ENCODE measurements around the gene NRTN. TPM values are rescaled to one million over a fixed set of nuclear protein-coding genes. Genes with fewer than 3 reads are reported as not detected.
"Not testable (repeated sequence)": the region's sequence is repeated elsewhere in the genome, so short reads cannot be mapped to it uniquely, and the experiment has no call there.

Gene NRTN
- total RNA-seq, 1 experiment from 2014 or later = 2.6 TPM

GRCh38 chr19:5778402-5778801 is 26.5 kb upstream of the NRTN start:
- no peaks in the 10 kb centered on the region for H3K9me3 ChIP-seq
- BruUV-seq (replicated peaks) = no TSS peak
- Mint-ChIP-seq H3K4me1 (ENCODE audit: low read depth, unreplicated experiment) (no peaks in the 10 kb centered on the region), H3K27ac (ENCODE audit: unreplicated experiment) (no peak overlapping the region), H3K9me3 (ENCODE audit: unreplicated experiment) (no peaks in the 10 kb centered on the region), H3K4me3 (ENCODE audit: unreplicated experiment) (no peak overlapping the region), H3K36me3 (ENCODE audit: insufficient read depth, unreplicated experiment) (peaks cover 11% of the 10 kb centered on the region), H3K27me3 (ENCODE audit: insufficient read depth, unreplicated experiment) (no peaks in the 10 kb centered on the region)
- H3K4me1 ChIP-seq = no peaks in the 10 kb centered on the region
- POLR2A ChIA-PET = no interaction called here
- CTCF ChIA-PET = no interaction called here
- TF ChIP-seq CTCF (IDR thresholded peaks at IDR 0.05; ENCODE audit: insufficient read depth in 1 of 2, low read depth in 1 of 2, low read length in 1 of 2, severe bottlenecking in 1 of 2, unreplicated experiment in 1 of 2) = no peak
- no peak overlapping the region for H3K4me3 ChIP-seq (ENCODE audit: low read depth, low read length)
- H3K27me3 ChIP-seq (replicated peaks; ENCODE audit: control insufficient read depth, insufficient read depth, low read length) = no peaks in the 10 kb centered on the region
- no peak for DNase-seq
- no peaks in the 10 kb centered on the region for H3K36me3 ChIP-seq (ENCODE audit: control insufficient read depth, insufficient read depth, low read length)
- intact Hi-C loops (cut with micrococcal nuclease; ENCODE audit: unreplicated experiment) = no loop called here

GRCh38 chr19:5780916-5781315 is 24.0 kb upstream of the NRTN start:
- H3K4me3 Mint-ChIP-seq (ENCODE audit: unreplicated experiment); BruUV-seq (replicated peaks); H3K4me1 Mint-ChIP-seq (ENCODE audit: low read depth, unreplicated experiment); H3K4me1 ChIP-seq; H3K36me3 ChIP-seq (ENCODE audit: control insufficient read depth, insufficient read depth, low read length); H3K9me3 Mint-ChIP-seq (ENCODE audit: unreplicated experiment); H3K9me3 ChIP-seq; DNase-seq; H3K27me3 Mint-ChIP-seq (ENCODE audit: insufficient read depth, unreplicated experiment); H3K27me3 ChIP-seq (replicated peaks; ENCODE audit: control insufficient read depth, insufficient read depth, low read length); H3K4me3 ChIP-seq (ENCODE audit: low read depth, low read length); POLR2A ChIA-PET; H3K27ac Mint-ChIP-seq (ENCODE audit: unreplicated experiment); intact Hi-C loops (cut with micrococcal nuclease; ENCODE audit: unreplicated experiment): not testable (repeated sequence)
- CTCF ChIA-PET = interaction anchor here (1.3 kb wide), 1 partner anchor 23 kb away, joined by 4 read pairs; no protein-coding TSS in a partner anchor
- peaks cover 12% of the 10 kb centered on the region for H3K36me3 Mint-ChIP-seq (ENCODE audit: insufficient read depth, unreplicated experiment)

GRCh38 chr19:5782322-5782721 is 22.5 kb upstream of the NRTN start:
- no peaks in the 10 kb centered on the region for H3K27me3 ChIP-seq (replicated peaks; ENCODE audit: control insufficient read depth, insufficient read depth, low read length)
- POLR2A ChIA-PET = no interaction called here
- H3K9me3 ChIP-seq = no peaks in the 10 kb centered on the region
- no peaks in the 10 kb centered on the region for H3K9me3 Mint-ChIP-seq (ENCODE audit: unreplicated experiment)
- no TSS peak for BruUV-seq (replicated peaks)
- H3K27me3 Mint-ChIP-seq (ENCODE audit: insufficient read depth, unreplicated experiment) = no peaks in the 10 kb centered on the region
- DNase-seq = no peak
- no peak overlapping the region for H3K27ac Mint-ChIP-seq (ENCODE audit: unreplicated experiment)
- H3K36me3 Mint-ChIP-seq (ENCODE audit: insufficient read depth, unreplicated experiment) = peaks cover 26% of the 10 kb centered on the region
- TF ChIP-seq CTCF (IDR thresholded peaks at IDR 0.05; ENCODE audit: insufficient read depth in 1 of 2, low read depth in 1 of 2, low read length in 1 of 2, severe bottlenecking in 1 of 2, unreplicated experiment in 1 of 2) = no peak
- no peaks in the 10 kb centered on the region; the same call in 1 of the 2 replicates for H3K36me3 ChIP-seq (ENCODE audit: control insufficient read depth, insufficient read depth, low read length)
- H3K4me3 ChIP-seq (ENCODE audit: low read depth, low read length) = no peak overlapping the region
- intact Hi-C loops (cut with micrococcal nuclease; ENCODE audit: unreplicated experiment) = no loop called here
- no peak overlapping the region for H3K4me3 Mint-ChIP-seq (ENCODE audit: unreplicated experiment)
- no peaks in the 10 kb centered on the region for H3K4me1 Mint-ChIP-seq (ENCODE audit: low read depth, unreplicated experiment)
- CTCF ChIA-PET = no interaction called here
- H3K4me1 ChIP-seq = no peaks in the 10 kb centered on the region

Measured in Caco-2 (cell line).